ENCODE results near the gene RAD51D.

RAD51D gene

DNA sequence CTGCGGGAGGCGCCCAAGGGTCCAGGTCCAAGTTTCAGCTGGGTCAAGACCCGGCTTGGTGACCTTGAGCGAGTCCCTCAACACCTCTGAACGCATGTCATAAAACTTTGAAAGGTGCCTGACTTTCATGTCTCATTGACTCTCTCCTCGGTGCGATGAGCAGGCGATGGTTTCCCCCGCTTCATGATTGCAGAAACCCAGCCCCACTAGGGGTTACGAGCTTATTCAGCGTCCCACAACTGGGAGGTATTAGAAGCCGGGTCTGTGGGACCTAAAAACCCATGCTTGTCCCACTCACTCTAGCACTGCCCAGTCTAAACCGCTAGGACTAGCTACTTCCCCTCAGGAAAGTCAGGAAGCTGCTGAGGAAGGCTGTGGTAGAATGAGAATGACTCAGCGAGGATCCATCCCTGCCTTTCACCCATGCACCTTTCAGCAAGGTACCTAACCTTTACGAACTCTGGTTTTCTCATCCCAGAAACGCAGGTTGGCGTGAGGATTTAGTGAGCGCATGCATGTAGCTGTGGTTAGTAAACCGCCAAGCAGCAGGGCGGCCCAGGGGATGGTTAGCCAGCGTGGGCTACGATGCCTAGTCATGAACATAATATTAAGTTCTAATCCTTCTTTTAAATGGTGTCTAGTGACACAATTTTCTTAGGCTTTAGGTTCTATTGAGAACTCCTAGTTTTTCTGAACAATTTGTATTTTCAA lies 29.9 kb downstream of the RAD51D start:
- DNase-seq, result no peak

DNA sequence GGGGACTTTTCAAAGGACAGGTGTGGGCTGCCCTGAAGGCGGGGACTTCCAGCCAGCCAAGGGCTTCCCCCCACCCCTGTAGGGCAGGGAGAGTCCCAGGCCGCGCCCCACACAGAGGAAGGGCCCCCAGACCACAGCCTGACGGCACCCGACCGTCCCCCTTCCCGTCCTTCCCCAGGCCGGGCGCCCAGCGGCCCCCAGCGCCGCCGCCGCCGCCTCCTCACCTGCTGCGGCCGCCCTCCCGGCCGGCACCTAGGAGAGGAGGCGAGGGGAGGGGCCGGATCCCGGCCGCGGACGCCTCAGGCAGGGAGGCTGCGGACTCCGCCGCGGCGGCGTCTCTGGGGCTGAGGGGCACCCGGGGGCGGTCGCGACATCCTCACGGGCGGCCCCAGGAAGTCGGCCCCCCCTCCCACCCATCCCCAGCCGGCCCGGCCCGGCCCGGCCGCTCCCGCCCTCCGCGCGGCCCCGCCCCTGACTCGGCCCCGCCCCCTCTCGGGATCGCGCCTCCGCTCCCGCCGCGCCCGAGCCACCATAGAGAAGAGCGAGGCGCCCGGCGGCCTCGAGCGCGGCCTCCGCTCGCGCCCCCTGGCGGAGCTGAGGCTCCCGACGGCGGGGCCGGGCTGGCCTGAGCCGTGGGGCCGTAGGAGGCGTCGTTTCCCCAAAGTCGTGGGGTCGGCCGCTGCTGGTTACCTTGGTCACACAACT lies 30.6 kb downstream of the RAD51D start:
- DNase-seq, result peak; percentile 88

DNA sequence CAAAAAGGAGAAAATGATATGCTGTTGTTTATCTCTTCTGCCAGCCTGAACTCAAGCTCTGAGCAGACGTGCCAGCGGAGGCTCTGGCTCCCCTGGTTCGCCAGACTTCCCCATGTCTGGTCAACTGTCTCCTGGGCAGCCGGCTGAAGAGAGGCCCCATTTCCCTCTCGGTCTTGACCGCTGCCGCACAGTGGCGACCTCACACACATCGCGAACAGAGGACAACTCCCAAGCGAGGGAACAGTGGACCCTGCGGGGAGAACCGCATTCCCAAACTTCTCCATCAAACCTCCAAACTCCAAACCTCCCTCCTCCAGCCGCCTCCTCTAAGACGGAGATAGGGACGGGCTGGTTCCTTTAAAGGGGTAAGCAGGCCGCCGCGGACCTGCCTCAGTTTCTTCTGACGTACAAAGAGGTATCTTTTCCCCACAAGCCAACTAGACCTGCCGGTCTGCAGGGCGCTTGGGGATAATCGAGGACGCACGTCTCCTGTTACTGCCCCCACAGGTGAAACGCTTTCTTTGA lies 31.2 kb downstream of the RAD51D start:
- DNase-seq, result peak; percentile 3

DNA sequence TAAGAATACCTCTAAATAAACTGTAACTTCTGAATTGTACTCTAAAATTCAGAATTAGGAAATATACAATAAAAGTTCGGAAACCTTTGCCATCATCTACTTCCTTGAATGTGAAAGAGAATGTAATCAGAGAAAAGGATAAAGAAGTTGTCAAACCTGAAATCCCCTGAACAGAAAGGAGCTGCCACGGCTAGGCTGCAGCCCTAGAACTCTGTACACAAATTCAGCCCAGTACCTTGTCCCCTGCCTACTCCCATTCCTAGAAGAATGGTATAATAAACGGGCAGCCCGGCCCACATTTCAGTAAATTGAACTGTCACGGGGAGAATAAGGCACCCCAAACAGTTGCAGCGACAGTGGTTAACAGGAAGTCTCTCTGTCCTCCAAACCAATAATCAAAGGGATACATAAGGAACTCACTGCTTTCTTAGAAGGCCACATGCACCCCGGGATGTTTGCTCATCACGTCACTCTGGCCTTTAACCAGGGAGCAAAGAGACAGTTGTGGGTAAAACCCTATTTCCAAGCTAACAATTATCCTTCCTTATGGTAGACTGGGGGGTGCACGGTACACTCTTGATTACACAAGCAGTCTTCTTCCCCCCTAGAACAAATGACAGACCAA lies 31.8 kb downstream of the RAD51D start:
- peak; percentile 7 for DNase-seq

DNA sequence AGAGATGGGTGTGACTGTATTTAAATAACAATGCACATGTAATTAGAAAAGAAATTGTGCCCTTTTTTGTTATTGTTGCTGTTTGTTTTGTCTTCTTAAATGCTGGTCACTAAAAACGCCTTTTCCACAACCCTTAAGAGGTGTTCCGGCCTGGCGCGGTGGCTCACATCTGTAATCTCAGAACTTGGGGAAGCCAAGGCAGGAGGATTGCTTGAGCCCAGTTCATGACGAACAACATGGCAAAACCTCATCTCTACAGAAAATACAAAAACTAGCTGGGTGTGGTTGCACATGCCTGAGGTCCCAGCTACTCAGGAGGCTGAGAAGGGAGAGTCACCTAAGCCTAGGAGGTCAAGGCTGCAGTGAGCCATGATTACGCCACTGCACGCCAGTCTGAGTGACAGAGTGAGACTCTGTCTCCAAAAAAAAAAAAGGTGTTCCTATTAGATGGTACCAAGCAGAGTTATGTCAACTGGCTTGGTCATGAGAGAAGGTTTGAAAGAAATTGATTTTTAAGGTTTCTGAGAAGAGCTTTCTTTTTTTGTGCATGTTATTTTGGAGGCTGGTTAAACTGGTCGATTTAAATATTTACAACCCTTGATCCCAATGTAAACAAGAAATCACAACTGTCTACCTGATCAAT lies 32.6 kb downstream of the RAD51D start:
- no peak for DNase-seq

DNA sequence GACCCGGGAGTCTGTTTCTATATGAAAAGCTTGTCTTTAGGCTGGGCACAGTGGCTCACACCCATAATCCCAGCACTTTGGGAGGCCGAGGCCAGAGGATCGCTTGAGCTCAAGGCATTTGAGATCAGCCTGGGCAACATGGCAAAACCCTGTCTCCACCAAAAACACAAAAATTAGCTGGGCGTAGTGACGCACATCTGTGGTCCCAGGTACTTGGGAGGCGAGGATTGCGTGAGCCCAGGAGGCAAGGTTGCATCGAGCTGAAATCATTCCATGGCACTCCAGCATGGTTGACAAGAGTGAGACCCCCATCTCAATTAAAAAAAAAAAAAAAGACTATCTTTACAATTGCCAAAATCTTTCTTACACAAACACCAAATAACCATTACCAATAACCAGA lies 33.5 kb downstream of the RAD51D start:
- DNase-seq, result no peak

DNA sequence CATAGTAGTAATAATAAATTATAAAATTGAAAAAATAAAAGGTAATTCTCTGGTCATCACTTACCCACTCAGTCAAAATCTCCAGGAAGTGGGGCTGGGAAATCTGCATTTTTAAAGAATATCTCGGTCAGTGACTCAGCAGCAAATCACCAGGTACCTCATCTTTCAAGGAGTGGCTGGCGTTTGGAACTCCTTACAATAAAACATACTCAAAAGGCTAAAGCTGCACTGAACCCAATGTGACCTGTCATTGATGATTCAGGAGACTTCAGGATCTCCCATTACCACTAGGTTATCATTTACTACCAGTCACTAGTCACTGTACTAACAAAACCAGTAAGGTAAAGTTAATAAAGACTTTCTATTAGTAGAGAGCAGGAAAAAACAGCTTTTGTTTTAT lies 34.7 kb downstream of the RAD51D start:
- DNase-seq, result no peak

DNA sequence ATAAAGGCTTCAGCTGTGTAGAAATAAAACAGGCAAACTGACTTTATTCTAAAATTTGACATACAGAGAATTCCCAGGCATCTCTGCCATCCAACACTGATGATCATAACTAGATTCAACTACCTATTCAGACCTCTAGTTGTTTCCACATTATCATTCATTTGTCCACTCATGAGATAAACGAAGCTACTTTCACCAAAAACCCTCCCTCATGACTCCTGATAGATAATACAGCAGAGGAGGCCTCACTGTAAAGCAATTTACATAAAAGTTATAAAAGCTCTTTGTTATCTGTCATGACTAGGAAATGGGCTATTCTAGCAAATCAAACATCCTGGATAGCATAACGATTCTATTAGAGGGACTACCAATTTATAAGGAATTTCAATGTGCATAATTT lies 36.6 kb downstream of the RAD51D start:
- no peak for DNase-seq

DNA sequence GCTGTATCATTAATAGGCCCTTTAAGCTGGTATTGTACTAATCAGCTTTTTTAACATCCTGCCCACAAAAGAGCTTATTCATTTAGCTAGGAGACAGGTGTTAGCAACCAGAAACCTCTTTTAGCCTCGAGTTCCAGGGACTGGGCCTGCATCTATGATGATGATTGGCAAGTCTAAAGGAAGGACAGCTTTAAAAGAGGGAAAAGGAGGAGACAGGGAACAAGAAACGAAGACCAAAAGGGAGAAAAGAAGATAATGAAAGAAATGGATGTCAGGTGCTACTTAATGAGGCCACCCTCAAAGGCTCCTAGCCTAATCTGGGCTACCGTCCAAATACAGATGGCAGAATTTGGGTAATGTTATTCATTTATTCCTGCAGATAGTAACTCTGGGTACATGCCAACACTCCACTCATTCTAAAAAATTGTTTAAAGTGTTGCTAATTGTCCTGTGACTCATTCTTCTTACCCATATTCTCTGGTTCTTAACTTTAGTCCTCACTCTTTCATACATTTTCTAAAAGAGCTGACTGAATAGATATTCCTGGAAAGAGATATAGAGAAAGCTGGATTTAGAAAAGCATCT lies 37.5 kb downstream of the RAD51D start:
- no peak for DNase-seq

DNA sequence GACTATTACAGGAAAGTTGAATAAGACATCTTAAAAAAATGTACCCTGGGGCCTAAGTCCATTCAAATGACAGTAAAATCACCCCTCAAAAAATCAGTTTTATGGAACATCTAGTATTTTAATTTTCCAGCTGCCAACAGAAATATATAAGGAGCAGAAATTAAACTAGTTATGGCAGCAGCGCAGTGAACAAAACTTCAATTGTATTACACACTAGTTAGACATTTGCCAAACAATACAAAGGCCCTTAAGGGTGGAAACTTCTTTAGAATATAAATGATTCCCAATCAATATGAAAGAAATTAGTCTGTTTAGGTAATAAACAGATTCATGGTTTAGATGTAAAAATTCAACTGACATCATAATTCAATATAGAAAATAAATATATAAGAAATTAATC lies 38.0 kb downstream of the RAD51D start:
- no peak for DNase-seq

DNA sequence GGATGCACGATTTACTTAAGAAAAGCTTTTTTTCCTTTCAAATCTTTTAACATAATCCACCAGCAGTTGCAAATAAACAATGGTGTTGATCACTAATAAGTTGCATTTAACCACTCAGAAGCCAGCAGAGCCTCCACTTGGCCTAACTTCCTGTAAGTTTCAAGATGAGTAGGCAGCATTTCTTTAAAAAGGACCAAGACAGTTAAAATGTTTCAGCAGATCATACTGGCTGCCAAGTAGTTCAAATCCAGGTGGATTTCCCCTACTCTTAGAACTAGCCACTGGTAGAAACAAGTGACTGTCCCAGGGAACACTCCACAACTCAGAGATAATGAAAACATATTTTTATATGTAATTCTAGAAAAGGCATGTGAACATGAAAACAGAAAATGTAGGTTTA lies 39.1 kb downstream of the RAD51D start:
- DNase-seq, result no peak

DNA sequence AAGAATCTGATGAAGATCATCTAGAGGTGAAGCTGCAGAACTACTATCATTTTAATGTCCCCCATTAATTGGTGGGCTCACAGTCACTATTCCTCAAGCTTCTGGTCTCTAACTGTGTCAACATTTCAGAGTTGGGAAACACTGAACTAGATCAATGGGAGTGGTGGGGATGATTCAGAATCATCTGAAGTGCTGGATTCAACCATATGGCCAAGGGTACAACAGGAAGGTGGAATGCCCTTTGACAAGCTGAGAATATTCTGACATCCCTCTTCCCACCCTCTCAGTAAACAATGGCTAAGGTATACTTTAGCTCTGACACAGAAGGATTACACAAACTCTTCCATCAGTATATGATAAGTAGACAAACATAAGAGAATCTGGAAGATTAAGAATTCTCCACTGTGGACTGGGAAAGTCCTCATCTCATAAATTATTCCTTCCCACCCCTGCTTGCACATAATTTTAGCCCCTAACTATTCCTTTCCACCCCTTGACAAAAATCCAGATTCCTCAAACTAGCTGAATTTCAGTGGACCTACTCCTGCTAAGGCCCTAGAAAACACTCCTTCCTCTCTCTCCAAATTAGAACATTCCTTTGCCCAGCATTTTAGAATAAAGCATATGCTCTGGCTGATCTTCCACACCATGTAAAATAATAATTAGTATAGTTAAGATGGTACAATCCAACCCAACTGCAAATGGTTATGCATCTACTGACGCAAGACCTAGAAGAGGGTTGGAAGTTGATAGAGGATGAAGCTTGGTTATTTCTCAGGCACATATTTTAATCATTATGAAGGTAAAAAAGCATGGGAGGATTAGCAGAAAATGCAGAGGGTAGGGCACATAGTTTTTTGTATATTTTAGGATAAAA lies 39.9 kb downstream of the RAD51D start:
- no peak for DNase-seq

DNA sequence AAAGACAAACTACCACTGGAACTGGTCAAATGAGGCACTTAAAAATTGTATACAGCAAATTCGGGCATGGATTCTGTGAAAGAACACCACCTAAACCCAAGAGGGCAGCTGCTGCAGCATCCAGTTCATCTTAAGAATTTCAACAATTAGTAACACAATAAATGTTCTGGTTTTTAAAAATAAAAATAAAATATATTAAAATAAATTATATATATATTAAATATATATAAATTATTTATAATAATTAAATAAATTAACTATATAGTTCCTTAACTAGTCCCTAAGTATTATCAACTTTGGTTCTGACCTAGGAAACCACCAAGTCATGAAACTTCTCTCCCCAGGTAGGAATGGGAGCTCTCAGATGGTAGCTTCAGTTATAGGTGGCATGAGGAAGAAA lies 42.8 kb downstream of the RAD51D start:
- no peak for DNase-seq

DNA sequence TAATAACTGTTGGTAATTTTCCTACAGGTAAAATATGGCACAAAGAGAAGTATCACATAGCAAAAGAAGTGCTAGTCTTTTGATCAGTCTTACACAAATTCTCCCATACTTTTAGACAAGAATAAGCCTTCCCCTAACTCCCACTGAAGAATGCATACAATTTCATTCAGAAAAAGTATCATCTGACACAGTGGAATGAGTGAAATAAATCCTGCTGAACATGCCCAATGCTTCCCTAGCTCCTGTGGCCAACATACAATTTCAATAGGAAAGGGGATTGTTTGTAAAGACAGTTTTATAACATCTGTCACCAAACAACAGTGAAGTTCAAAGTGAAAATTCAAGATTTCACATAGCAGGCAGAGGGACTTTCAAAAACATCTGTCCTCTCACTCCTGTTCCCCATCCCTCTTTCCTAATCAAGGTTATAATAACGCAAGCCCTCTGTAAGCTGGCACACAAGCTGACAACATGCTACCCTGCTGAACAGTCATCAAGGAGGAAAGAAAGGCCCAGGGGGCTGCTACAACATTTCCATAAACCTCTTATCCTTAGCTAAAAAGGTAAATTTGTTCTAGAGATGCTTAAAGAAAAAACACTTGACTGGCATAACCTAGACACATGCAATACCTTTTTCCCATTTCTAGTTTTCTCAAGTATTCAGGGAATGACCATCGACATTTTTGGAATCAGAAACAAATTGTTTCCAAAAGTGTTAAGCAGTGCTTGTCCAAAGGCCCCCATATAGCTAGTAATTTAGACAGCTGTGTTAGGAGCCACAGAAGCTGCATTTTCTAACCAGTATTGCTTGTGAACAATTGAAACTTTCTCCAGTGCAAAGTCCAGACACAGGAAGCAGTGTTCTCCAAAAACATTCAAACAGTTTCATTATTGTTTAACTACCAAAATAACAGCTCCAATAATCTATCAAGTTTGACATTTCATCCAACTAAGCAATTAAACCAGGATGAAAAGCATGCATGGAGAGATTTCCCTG lies 44.7 kb downstream of the RAD51D start:
- DNase-seq, result no peak

DNA sequence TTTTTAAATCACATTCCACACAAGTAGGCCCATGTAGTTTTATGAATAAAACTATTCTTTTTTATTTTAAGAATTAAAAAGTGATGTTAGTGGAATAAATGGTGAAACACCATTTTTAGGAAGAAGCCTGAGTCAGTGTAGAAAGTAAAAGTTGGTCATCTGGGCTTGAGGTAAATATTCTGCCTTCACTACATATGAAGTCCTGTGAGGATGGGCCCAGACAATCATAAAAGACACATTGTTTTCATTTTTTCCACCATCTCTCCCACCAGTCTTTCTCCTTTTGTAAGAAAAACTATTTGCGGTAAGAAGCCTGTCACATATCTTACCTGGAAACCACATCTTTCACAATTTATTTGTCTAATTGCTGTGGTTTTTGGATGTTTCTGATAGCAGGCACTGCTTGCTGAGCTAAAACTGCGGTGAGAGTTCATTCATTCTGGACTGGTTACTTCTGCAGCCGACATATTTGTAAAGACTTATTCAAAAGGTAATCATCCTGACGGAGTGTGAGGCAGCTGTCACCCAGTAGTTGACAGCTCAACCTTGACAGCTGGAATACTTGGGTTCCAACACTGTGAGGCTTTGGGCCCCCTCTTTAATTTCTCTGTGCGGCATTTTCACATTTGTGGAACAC lies 45.6 kb downstream of the RAD51D start:
- no peak for DNase-seq

DNA sequence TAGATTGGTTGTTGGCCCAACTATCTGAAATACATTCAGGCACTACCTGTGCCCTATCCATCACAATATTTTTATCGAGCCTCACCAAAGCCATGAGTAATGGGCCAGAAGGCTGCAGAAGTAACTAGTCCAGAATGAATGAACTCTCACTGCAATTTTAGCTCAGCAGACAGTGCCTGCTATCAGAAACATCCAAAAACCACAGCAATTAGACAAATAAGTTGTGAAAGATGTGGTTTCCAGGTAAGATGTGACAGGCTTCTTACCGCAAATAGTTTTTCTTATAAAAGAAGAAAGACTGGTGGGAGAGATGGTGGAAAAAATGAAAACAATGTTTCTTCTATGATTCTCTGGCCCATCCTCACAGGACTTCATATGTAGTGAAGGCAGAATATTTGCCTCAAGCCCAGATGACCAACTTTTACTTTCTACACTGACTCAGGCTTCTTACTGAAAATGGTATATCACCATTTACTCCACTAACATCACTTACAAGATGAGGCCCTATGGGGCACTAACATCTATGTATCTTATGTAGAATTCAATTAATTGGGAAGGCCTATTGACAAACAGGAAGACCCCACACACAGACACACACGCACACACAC lies 46.4 kb downstream of the RAD51D start:
- DNase-seq, result no peak

DNA sequence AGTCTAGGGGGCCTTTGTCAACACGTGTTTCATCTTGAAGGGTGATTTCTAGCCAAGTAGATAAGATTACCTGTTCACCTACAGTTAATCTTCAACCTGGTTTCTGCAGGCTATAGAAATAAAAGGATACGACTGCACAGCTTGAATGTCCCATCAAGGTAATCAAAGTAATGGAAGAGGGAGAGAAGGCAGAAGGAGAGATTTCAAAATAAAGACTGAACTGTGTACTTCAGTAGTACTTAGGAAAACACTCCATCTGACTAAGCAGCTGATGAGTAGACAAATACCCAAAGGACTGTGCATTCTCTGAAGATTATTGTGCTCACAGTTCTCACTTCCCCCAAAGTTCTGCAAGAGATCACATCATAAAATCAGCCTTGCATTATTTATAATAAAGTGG lies 50.3 kb downstream of the RAD51D start:
- DNase-seq, result no peak

DNA sequence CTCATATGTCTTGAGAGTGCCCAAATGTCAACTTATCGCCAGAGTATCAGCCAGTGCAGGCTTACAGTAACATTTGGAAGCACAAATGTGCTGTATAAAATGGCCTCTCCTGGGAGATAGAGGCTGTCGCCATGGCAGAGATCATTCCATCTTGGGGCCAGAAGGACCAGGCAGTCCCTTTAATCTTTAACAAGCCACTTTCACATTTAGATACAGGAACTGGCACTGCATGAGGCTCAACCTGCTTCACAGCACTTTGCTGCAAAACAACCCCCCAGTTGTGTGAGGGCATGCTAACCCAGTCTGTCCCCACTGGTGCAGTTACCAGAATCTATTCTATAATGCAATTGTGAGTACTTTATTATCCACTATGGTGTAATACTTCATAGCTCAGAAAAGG lies 51.4 kb downstream of the RAD51D start:
- DNase-seq, result no peak

DNA sequence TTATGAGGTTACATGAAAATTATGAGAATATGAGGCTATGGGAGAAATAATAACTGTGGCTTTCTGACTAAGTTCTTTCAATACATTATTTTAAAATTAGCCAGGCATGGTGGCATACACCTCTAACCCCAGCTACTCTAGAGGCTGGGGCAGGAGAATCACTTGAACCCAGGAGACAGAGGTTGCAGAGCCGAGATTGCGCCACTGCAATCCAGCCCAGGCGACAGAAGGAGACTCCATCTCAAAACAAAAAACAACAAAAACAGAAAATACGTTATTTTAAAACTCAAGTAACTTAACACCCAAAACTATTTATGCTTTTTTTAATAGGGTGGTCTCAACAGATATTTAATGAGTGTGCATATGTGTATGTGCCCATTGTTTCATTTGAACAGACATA lies 53.8 kb downstream of the RAD51D start:
- no peak for DNase-seq
